Thoracic aorta (tissue), 2 donors: Measurements from ENCODE around the gene SLC26A8. TPM values are rescaled to one million over a fixed set of nuclear protein-coding genes. Genes with fewer than 3 reads are reported as not detected.

Source experiments
- ATAC-seq: fragments of 150-250 bp; one replicate; pipeline ENCODE4 v1.8.0; 2017; ENCODE audit warnings: low read depth; ENCODE audit not compliant: insufficient number of reproducible peaks, low FRiP score
- DNase-seq: peaks from one replicate; pipeline ENCODE4 v3.0.0-alpha.2; 2020; ENCODE audit warnings: low spot score
- H3K27ac ChIP-seq, 2 donors: fragments of 200-600 bp; sonication (generic); 1 replicate in 1 of 2; 2 replicates in 1 of 2; pipeline ENCODE4 v1.5.1; 2016; ENCODE audit warnings: mild to moderate bottlenecking in 2 of 2, moderate library complexity in 2 of 2
- H3K27me3 ChIP-seq: fragments of 200-600 bp; sonication (generic); replicated peaks from 2 replicates; pipeline ENCODE4 v1.6.0; 2016; ENCODE audit warnings: mild to moderate bottlenecking; ENCODE audit not compliant: insufficient read depth
- H3K36me3 ChIP-seq: fragments of 200-600 bp; sonication (generic); one replicate; pipeline ENCODE4 v1.5.1; 2016
- H3K4me1 ChIP-seq, 2 donors: fragments of 200-600 bp; sonication (generic); 1 replicate in 1 of 2; 2 replicates in 1 of 2; pipeline versions ENCODE4 v1.5.1 to v1.6.0; 2016; ENCODE audit warnings: low read depth in 2 of 2, mild to moderate bottlenecking in 1 of 2; ENCODE audit not compliant: control insufficient read depth in 1 of 2
- H3K4me3 ChIP-seq: fragments of 200-600 bp; sonication (generic); 2 replicates; pipeline ENCODE4 v1.5.1; 2016; ENCODE audit warnings: mild to moderate bottlenecking
- H3K9me3 ChIP-seq: fragments of 200-600 bp; sonication (generic); 2 replicates; pipeline ENCODE4 v1.5.1; 2016
- CTCF ChIP-seq: fragments of 200-600 bp; sonication (generic); IDR thresholded peaks from one replicate; pipeline ENCODE4 v1.5.1; 2019; ENCODE audit warnings: antibody characterized with exemption
- total RNA-seq, 2 donors: library from RNA; depleted of rRNA; stranded (reverse); fragments of >200 nt; gene quantifications; one replicate each; pipeline versions ENCODE4 v1.1.0 to v1.2.3, GENCODE V29; 2016

SLC26A8 gene
- total RNA-seq, 2 donors from 2014 or later: 0.28 TPM; not detected in 1

- H3K27ac ChIP-seq: no peak overlapping the region
- no peaks in the 10 kb centered on the region for H3K9me3 ChIP-seq
- peaks cover 34 to 48% of the 10 kb centered on the region in 2 donors for H3K4me1 ChIP-seq
- no peak overlapping the region for H3K4me3 ChIP-seq
- TF ChIP-seq CTCF: no peak
- ATAC-seq (no peak), DNase-seq (no peak)
- no peaks in the 10 kb centered on the region for H3K27me3 ChIP-seq
- H3K36me3 ChIP-seq: no peaks in the 10 kb centered on the region
Measured at GRCh38 chr6:36040958-36041357, 16.5 kb upstream of the SLC26A8 start.

GRCh38 chr6:36039112-36039511 lies 14.7 kb upstream of the SLC26A8 start:
- peak overlapping the region in 1 of 2 donors; percentile 25 for H3K27ac ChIP-seq
- H3K4me3 ChIP-seq: peak overlapping the region; percentile 7
- DNase-seq (no peak), ATAC-seq (no peak)
- TF ChIP-seq CTCF: no peak
- H3K27me3 ChIP-seq: no peaks in the 10 kb centered on the region
- H3K4me1 ChIP-seq: peaks cover 48 to 66% of the 10 kb centered on the region in 2 donors
- no peaks in the 10 kb centered on the region for H3K9me3 ChIP-seq
- no peaks in the 10 kb centered on the region for H3K36me3 ChIP-seq

- Histone ChIP-seq H3K4me3 (peak overlapping the region; percentile 7), H3K9me3 (no peaks in the 10 kb centered on the region), H3K27ac (peak overlapping the region in 1 of 2 donors; percentile 25), H3K36me3 (no peaks in the 10 kb centered on the region), H3K4me1 (peaks cover 56 to 74% of the 10 kb centered on the region in 2 donors), H3K27me3 (no peaks in the 10 kb centered on the region)
- TF ChIP-seq CTCF: no peak
- ATAC-seq (peak; percentile 36), DNase-seq (no peak)
Measured at GRCh38 chr6:36038120-36038876, 13.9 kb upstream of the SLC26A8 start.

- H3K4me1 ChIP-seq: peaks cover 65 to 87% of the 10 kb centered on the region in 2 donors
- H3K9me3 ChIP-seq: no peaks in the 10 kb centered on the region
- ATAC-seq (no peak), DNase-seq (no peak)
- H3K4me3 ChIP-seq: no peak overlapping the region
- no peaks in the 10 kb centered on the region for H3K27me3 ChIP-seq
- no peaks in the 10 kb centered on the region for H3K36me3 ChIP-seq
- no peak overlapping the region for H3K27ac ChIP-seq
- TF ChIP-seq CTCF: no peak
Measured at GRCh38 chr6:36035225-36035624, 10.8 kb upstream of the SLC26A8 start.

- no peak overlapping the region for H3K4me3 ChIP-seq
- no peak for TF ChIP-seq CTCF
- H3K27me3 ChIP-seq: no peaks in the 10 kb centered on the region
- no peaks in the 10 kb centered on the region for H3K9me3 ChIP-seq
- H3K4me1 ChIP-seq: peaks cover 65 to 85% of the 10 kb centered on the region in 2 donors
- DNase-seq: no peak
- H3K27ac ChIP-seq: no peak overlapping the region
- no peaks in the 10 kb centered on the region for H3K36me3 ChIP-seq
- no peak for ATAC-seq
Measured at GRCh38 chr6:36034441-36034840, 10.0 kb upstream of the SLC26A8 start.
